Measurements from ENCODE around the gene HLA-DMB.

HLA-DMB gene

GRCh38 chr6:32949113-32949512 lies 8.3 kb upstream of the HLA-DMB start:
- no peak for DNase-seq
- Histone ChIP-seq H3K27me3 (ENCODE audit: insufficient read depth, low read depth, severe bottlenecking) (no peaks in the 10 kb centered on the region), H3K27ac (no peak overlapping the region), H3K4me3 (ENCODE audit: low read depth, low read length) (no peak overlapping the region), H3K9me3 (ENCODE audit: severe bottlenecking) (no peaks in the 10 kb centered on the region), H3K36me3 (no peaks in the 10 kb centered on the region)
- TF ChIP-seq CTCF (IDR thresholded peaks at IDR 0.05; ENCODE audit: low read depth, low read length) = no peak

- no peaks in the 10 kb centered on the region for H3K9me3 ChIP-seq (ENCODE audit: severe bottlenecking)
- TF ChIP-seq CTCF (IDR thresholded peaks at IDR 0.05; ENCODE audit: low read depth, low read length) = peak; percentile 98
- H3K27me3 ChIP-seq (ENCODE audit: insufficient read depth, low read depth, severe bottlenecking) = no peaks in the 10 kb centered on the region
- no peak overlapping the region for H3K27ac ChIP-seq
- DNase-seq = peak; percentile 81
- no peak overlapping the region for H3K4me3 ChIP-seq (ENCODE audit: low read depth, low read length)
- H3K36me3 ChIP-seq = no peaks in the 10 kb centered on the region
Observed at GRCh38 chr6:32947552-32948465, 7.0 kb upstream of the HLA-DMB start.

GRCh38 chr6:32946893-32947292 lies 6.1 kb upstream of the HLA-DMB start:
- DNase-seq = no peak
- no peaks in the 10 kb centered on the region for H3K27me3 ChIP-seq (ENCODE audit: insufficient read depth, low read depth, severe bottlenecking)
- H3K27ac ChIP-seq = no peak overlapping the region
- no peaks in the 10 kb centered on the region for H3K36me3 ChIP-seq
- TF ChIP-seq CTCF (IDR thresholded peaks at IDR 0.05; ENCODE audit: low read depth, low read length) = no peak
- no peak overlapping the region for H3K4me3 ChIP-seq (ENCODE audit: low read depth, low read length)
- H3K9me3 ChIP-seq (ENCODE audit: severe bottlenecking) = no peaks in the 10 kb centered on the region

- Histone ChIP-seq H3K4me3 (ENCODE audit: low read depth, low read length) (no peak overlapping the region), H3K9me3 (ENCODE audit: severe bottlenecking) (no peaks in the 10 kb centered on the region), H3K36me3 (no peaks in the 10 kb centered on the region), H3K27me3 (ENCODE audit: insufficient read depth, low read depth, severe bottlenecking) (no peaks in the 10 kb centered on the region), H3K27ac (no peak overlapping the region)
- DNase-seq = no peak
- TF ChIP-seq CTCF (IDR thresholded peaks at IDR 0.05; ENCODE audit: low read depth, low read length) = no peak
Observed at GRCh38 chr6:32945953-32946352, 5.1 kb upstream of the HLA-DMB start.

- no peak overlapping the region for H3K27ac ChIP-seq
Observed at GRCh38 chr6:32945108-32945760, 4.4 kb upstream of the HLA-DMB start.

More at GRCh38 chr6:32945108-32945760, 4.4 kb upstream of the HLA-DMB start:
- H3K4me3 ChIP-seq (ENCODE audit: low read depth, low read length) = no peak overlapping the region
- no peaks in the 10 kb centered on the region for H3K36me3 ChIP-seq
- no peak for TF ChIP-seq CTCF (IDR thresholded peaks at IDR 0.05; ENCODE audit: low read depth, low read length)
- H3K9me3 ChIP-seq (ENCODE audit: severe bottlenecking) = no peaks in the 10 kb centered on the region
- H3K27me3 ChIP-seq (ENCODE audit: insufficient read depth, low read depth, severe bottlenecking) = no peaks in the 10 kb centered on the region
- no peak for DNase-seq

Data from WERI-Rb-1 (cell line).